ENCODE data around the gene HPN.
"Not testable (repeated sequence)": the region's sequence is repeated elsewhere in the genome, so short reads cannot be mapped to it uniquely, and the experiment has no call there.

The HPN gene

DNA sequence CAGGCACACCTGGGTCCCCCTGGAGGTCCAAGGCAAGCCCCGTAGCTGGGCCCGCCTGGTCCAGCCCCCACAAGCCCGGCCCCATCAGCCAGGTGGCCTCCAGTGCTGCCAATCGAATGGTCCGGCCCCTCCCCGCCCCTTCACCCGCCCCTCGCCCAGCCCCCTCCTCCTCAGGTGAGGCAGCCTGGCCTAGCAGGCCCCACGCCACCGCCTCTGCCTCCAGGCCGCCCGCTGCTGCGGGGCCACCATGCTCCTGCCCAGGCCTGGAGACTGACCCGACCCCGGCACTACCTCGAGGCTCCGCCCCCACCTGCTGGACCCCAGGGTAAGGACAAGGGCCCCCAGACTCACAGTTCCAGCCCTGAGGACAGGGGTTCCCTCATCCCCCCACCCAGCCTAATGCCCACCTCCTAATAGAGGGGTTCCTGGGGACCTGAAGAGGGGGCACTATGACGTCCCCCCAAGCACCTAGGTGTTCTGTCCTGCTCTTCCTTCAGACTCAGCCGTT is at the start of gene HPN:
Gene HPN, plus strand, starts transcription at position 174 of the 508 bp plus-strand sequence. CDS start 786 bp downstream, outside the sequence.
- no peak within 1 kb of the TSS for H3K4me3 ChIP-seq (ENCODE audit: low read length)
- H3K36me3 ChIP-seq (replicated peaks; ENCODE audit: low read depth, low read length), result no peaks in the 10 kb centered on the region
- no peak within 1 kb of the TSS for H3K4me2 ChIP-seq (ENCODE audit: low read length)
- no peak within 1 kb of the TSS for H3K9ac ChIP-seq (ENCODE audit: low read length)
- no peaks in the 10 kb centered on the region for H4K20me1 ChIP-seq (ENCODE audit: insufficient read depth, low read length)
- H3K27me3 ChIP-seq (ENCODE audit: low read depth, low read length), result peaks cover 13% of the 10 kb centered on the region
- H3K27ac ChIP-seq (ENCODE audit: low read length), result no peak within 1 kb of the TSS
- TF ChIP-seq, protein P1, sequence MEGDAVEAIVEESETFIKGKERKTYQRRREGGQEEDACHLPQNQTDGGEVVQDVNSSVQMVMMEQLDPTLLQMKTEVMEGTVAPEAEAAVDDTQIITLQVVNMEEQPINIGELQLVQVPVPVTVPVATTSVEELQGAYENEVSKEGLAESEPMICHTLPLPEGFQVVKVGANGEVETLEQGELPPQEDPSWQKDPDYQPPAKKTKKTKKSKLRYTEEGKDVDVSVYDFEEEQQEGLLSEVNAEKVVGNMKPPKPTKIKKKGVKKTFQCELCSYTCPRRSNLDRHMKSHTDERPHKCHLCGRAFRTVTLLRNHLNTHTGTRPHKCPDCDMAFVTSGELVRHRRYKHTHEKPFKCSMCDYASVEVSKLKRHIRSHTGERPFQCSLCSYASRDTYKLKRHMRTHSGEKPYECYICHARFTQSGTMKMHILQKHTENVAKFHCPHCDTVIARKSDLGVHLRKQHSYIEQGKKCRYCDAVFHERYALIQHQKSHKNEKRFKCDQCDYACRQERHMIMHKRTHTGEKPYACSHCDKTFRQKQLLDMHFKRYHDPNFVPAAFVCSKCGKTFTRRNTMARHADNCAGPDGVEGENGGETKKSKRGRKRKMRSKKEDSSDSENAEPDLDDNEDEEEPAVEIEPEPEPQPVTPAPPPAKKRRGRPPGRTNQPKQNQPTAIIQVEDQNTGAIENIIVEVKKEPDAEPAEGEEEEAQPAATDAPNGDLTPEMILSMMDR (IDR thresholded peaks at IDR 0.05; ENCODE audit: low read depth, low read length), result no peak
- TF ChIP-seq EZH2phosphoT487 (IDR thresholded peaks at IDR 0.05; ENCODE audit: low read depth), result no peak
- H3K79me2 ChIP-seq (ENCODE audit: low read length), result no peaks in the 10 kb centered on the region
- H2AFZ ChIP-seq (ENCODE audit: low read depth, low read length), result no peak within 1 kb of the TSS
- no peaks in the 10 kb centered on the region for H3K4me1 ChIP-seq (ENCODE audit: low read length)
- no peaks in the 10 kb centered on the region for H3K9me3 ChIP-seq (ENCODE audit: insufficient read depth, low read length)

DNA sequence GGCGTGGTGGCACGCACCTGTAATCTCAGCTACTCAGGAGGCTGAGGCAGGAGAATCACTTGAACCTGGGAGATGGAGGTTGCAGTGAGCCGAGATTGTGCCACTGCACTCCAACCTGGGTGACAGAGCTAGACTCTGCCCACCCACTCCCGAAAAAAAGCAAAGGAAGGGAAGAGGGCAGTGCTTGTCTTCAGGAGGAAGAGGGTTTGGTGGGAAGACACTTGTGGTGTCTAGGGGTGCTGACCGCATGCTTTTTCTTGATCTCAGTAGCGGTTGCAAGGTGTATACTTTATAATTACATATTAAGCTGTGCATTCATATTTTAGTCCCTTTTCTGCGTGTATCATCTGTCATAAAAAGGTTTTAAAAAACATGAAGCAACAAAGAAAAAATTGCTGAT is 48.9 kb upstream of the HPN start:
- peaks cover 29% of the 10 kb centered on the region for H3K4me1 ChIP-seq (ENCODE audit: low read length)
- H2AFZ ChIP-seq (ENCODE audit: low read depth, low read length); H3K9me3 ChIP-seq (ENCODE audit: insufficient read depth, low read length); H3K9ac ChIP-seq (ENCODE audit: low read length); H3K4me2 ChIP-seq (ENCODE audit: low read length); H3K36me3 ChIP-seq (replicated peaks; ENCODE audit: low read depth, low read length); H3K79me2 ChIP-seq (ENCODE audit: low read length); H3K4me3 ChIP-seq (ENCODE audit: low read length); H3K27ac ChIP-seq (ENCODE audit: low read length); H3K27me3 ChIP-seq (ENCODE audit: low read depth, low read length); H4K20me1 ChIP-seq (ENCODE audit: insufficient read depth, low read length): not testable (repeated sequence)

DNA sequence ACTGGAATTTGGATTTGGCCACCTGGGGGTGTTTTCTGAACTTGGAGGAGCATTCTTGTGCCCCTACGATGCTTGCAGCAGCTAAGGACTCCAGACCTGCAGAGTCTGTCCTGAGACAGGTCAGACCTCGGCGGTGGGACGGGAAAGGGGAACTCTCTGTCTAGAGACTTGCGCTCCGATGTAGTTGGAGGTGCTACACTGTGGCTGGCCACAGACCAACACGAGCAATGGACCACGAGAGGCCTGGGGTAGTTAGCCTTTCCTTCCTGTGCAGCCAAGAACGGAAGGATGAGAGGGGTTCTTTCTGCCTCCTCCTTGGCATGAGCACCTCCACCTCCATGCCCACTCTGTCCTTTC is 47.3 kb upstream of the HPN start:
- Histone ChIP-seq H3K4me1 (ENCODE audit: low read length) (peaks cover 20% of the 10 kb centered on the region), H3K9me3 (ENCODE audit: insufficient read depth, low read length) (no peaks in the 10 kb centered on the region), H2AFZ (ENCODE audit: low read depth, low read length) (no peak overlapping the region), H3K79me2 (ENCODE audit: low read length) (no peaks in the 10 kb centered on the region), H4K20me1 (ENCODE audit: insufficient read depth, low read length) (no peaks in the 10 kb centered on the region), H3K9ac (ENCODE audit: low read length) (no peak overlapping the region), H3K4me2 (ENCODE audit: low read length) (no peak overlapping the region), H3K4me3 (ENCODE audit: low read length) (no peak overlapping the region), H3K27ac (ENCODE audit: low read length) (no peak overlapping the region), H3K27me3 (ENCODE audit: low read depth, low read length) (peaks cover 5% of the 10 kb centered on the region; the same call in 1 of the 2 replicates), H3K36me3 (replicated peaks; ENCODE audit: low read depth, low read length) (no peaks in the 10 kb centered on the region)
- TF ChIP-seq EZH2phosphoT487 (IDR thresholded peaks at IDR 0.05; ENCODE audit: low read depth), result no peak
- TF ChIP-seq, protein P1 (IDR thresholded peaks at IDR 0.05; ENCODE audit: low read depth, low read length), result no peak

DNA sequence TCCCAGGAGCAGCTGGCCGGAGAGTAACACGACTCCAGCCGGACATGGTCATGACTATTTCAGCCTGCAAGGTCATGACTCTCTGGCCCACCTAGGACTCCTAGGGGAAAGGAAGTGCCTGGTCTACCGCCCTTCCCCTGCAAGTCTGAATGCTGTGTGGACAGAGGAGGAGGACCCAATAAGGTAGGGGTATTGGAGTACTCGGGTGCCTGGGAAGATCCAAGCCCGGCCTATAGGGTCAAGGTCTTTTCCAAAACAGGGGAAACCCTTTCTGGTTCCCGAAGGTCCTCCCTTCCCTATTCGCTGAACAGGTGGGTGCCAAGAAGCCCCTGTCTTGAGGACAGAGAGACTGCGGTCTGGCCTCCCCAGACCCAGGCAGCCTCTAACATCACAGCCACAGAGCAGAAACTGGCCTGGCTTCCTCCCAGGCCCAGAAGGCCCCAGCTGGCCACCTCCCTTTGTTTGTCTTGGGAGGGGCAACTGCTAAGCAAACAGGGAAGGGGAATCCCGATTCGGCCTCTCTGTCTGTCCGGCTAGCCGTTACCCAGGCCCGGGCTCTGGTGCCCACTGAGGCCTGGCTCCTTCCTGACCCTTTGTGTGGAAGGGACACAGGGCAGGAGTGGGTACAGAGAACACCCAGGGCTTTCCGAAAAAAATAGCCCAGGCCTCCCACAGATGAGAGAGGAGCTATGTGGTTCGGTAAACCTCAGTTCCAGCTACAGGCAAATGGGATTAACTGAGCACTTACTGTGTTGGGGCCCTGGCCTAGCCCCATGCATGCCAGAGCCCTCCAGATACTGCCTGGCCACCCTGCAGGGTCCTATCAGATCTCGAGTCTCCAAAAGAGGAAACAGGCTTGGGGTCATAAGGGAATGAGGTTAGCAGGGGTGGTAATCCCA is 46.6 kb upstream of the HPN start:
- H3K4me3 ChIP-seq (ENCODE audit: low read length), result no peak overlapping the region
- H3K27ac ChIP-seq (ENCODE audit: low read length), result no peak overlapping the region
- H3K79me2 ChIP-seq (ENCODE audit: low read length), result peaks cover 2% of the 10 kb centered on the region; the same call in 1 of the 2 replicates
- H3K9me3 ChIP-seq (ENCODE audit: insufficient read depth, low read length), result no peaks in the 10 kb centered on the region
- H3K4me1 ChIP-seq (ENCODE audit: low read length), result peaks cover 20% of the 10 kb centered on the region
- no peak overlapping the region for H3K9ac ChIP-seq (ENCODE audit: low read length)
- H4K20me1 ChIP-seq (ENCODE audit: insufficient read depth, low read length), result no peaks in the 10 kb centered on the region
- H2AFZ ChIP-seq (ENCODE audit: low read depth, low read length), result no peak overlapping the region
- peaks cover 5% of the 10 kb centered on the region; the same call in 1 of the 2 replicates for H3K27me3 ChIP-seq (ENCODE audit: low read depth, low read length)
- H3K4me2 ChIP-seq (ENCODE audit: low read length), result no peak overlapping the region
- no peaks in the 10 kb centered on the region for H3K36me3 ChIP-seq (replicated peaks; ENCODE audit: low read depth, low read length)
- no peak for TF ChIP-seq EZH2phosphoT487 (IDR thresholded peaks at IDR 0.05; ENCODE audit: low read depth)
- TF ChIP-seq, protein P1 (IDR thresholded peaks at IDR 0.05; ENCODE audit: low read depth, low read length), result no peak

All from OCI-LY3 (cell line).